ENCODE data around the gene DSC3.

The DSC3 gene

DNA sequence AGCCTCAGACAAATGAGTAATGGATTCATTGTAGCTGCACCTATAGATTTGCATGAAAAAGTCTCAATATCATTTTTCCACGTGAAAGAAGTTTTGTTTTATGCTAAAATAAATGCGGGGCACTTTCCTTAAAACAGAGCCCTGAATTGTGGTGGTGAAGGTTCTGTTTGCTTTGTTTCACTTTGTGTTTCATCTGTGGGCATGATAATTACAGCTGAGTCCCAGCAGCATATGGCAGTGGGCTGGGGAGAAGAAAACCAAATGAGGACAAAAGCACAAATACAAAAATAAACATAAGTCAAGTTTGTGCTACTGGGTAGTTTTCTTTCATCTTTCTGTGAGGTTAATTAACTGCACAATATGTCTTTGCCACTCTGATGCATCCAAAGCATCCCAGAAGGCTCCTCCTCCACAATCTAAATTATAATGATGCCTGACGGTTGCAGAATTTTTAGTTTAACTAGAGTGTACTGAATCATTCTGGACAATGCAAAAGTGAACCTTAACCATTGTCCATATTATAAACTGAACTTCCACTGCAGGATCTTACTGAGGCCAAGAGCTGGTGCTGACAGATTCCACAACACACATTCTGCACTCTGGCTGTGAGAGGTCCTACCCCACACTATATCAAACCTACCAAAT, 97.6 kb downstream of the DSC3 start:
- Histone ChIP-seq H3K36me3 (ENCODE audit: control insufficient read depth, insufficient read depth, low read length) (no peaks in the 10 kb centered on the region), H3K4me3 (replicated peaks; ENCODE audit: low read depth, low read length) (no peak overlapping the region), H3K27me3 (replicated peaks; ENCODE audit: control insufficient read depth, insufficient read depth, low read length) (no peaks in the 10 kb centered on the region)
- DNase-seq (ENCODE audit: extremely low read depth, insufficient read length): no peak
- TF ChIP-seq, protein P1, sequence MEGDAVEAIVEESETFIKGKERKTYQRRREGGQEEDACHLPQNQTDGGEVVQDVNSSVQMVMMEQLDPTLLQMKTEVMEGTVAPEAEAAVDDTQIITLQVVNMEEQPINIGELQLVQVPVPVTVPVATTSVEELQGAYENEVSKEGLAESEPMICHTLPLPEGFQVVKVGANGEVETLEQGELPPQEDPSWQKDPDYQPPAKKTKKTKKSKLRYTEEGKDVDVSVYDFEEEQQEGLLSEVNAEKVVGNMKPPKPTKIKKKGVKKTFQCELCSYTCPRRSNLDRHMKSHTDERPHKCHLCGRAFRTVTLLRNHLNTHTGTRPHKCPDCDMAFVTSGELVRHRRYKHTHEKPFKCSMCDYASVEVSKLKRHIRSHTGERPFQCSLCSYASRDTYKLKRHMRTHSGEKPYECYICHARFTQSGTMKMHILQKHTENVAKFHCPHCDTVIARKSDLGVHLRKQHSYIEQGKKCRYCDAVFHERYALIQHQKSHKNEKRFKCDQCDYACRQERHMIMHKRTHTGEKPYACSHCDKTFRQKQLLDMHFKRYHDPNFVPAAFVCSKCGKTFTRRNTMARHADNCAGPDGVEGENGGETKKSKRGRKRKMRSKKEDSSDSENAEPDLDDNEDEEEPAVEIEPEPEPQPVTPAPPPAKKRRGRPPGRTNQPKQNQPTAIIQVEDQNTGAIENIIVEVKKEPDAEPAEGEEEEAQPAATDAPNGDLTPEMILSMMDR (IDR thresholded peaks at IDR 0.05; ENCODE audit: insufficient read depth, low read length, poor library complexity, severe bottlenecking): no peak

- no peak overlapping the region for H3K4me3 ChIP-seq (replicated peaks; ENCODE audit: low read depth, low read length)
- no peak for DNase-seq (ENCODE audit: extremely low read depth, insufficient read length)
- no peaks in the 10 kb centered on the region for H3K36me3 ChIP-seq (ENCODE audit: control insufficient read depth, insufficient read depth, low read length)
- TF ChIP-seq, protein P1 (IDR thresholded peaks at IDR 0.05; ENCODE audit: insufficient read depth, low read length, poor library complexity, severe bottlenecking): no peak
- no peaks in the 10 kb centered on the region for H3K27me3 ChIP-seq (replicated peaks; ENCODE audit: control insufficient read depth, insufficient read depth, low read length)
Observed at GRCh38 chr18:30940952-30941539, 101.5 kb downstream of the DSC3 start.
